NT2/D1 (cell line): ENCODE data around the gene MYOCOS.
"Not testable (repeated sequence)": the region's sequence is repeated elsewhere in the genome, so short reads cannot be mapped to it uniquely, and the experiment has no call there.

Experiments used
- DNase-seq: peaks from one replicate; pipeline ENCODE4 v3.0.0-alpha.2; 2011; ENCODE audit warnings: low read depth, low spot score
- H3K27me3 ChIP-seq: 2 replicates; pipeline ENCODE4 v1.6.0; 2011; ENCODE audit warnings: mild to moderate bottlenecking; ENCODE audit not compliant: insufficient read length, insufficient read depth
- H3K36me3 ChIP-seq: 2 replicates; pipeline ENCODE4 v1.6.1; 2011; ENCODE audit warnings: mild to moderate bottlenecking, low read length, mixed read lengths; ENCODE audit not compliant: insufficient read depth, insufficient read length
- H3K4me1 ChIP-seq: 2 replicates; pipeline ENCODE4 v1.5.1; 2011; ENCODE audit not compliant: insufficient read depth, insufficient read length
- H3K4me3 ChIP-seq: 2 replicates; pipeline ENCODE4 v1.5.1; 2011; ENCODE audit warnings: low read depth; ENCODE audit not compliant: insufficient read length
- H3K9ac ChIP-seq: 2 replicates; pipeline ENCODE4 v1.6.0; 2011; ENCODE audit warnings: low read depth; ENCODE audit not compliant: insufficient read length
- H3K9me3 ChIP-seq: 2 replicates; pipeline ENCODE4 v1.5.1; 2011; ENCODE audit warnings: mild to moderate bottlenecking, low read length; ENCODE audit not compliant: insufficient read depth
- SUZ12 ChIP-seq: IDR thresholded peaks from 2 replicates; pipeline ENCODE4 v1.6.1; 2011; ENCODE audit not compliant: insufficient read length, insufficient read depth; ENCODE audit errors: extremely low read depth
- YY1 ChIP-seq: IDR thresholded peaks from 2 replicates; pipeline ENCODE4 v1.6.1; 2011; ENCODE audit not compliant: insufficient read length, insufficient read depth
- ZNF274 ChIP-seq: IDR thresholded peaks from 2 replicates; pipeline ENCODE4 v1.6.1; 2011; ENCODE audit warnings: mild to moderate bottlenecking, low read depth, low read length

MYOCOS gene

DNA sequence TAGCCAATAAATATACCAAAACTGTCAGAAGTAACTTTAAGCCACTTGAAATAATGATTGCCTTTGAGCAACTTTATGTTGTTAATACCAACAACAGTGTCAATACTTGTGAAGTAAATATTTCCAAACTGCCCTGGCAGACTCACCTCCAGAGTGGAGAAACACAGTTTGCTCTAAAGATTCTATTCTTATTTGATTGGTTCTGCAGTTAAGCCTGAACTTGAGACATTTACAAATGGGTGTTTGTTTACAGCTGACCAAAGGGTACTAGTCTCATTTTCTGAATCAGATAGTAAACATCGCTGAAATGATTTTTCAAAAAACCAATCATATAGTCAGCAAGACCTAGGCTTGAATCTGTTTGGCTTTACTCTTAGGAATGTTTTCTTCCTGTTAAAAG is 31.8 kb downstream of the MYOCOS start:
- no peaks in the 10 kb centered on the region for H3K9me3 ChIP-seq
- no peak for TF ChIP-seq SUZ12
- no peak for TF ChIP-seq ZNF274
- TF ChIP-seq YY1, result no peak
- no peak overlapping the region for H3K4me3 ChIP-seq
- H3K36me3 ChIP-seq, result no peaks in the 10 kb centered on the region
- no peaks in the 10 kb centered on the region for H3K27me3 ChIP-seq
- no peak for DNase-seq
- peaks cover 8% of the 10 kb centered on the region for H3K4me1 ChIP-seq
- no peak overlapping the region for H3K9ac ChIP-seq

DNA sequence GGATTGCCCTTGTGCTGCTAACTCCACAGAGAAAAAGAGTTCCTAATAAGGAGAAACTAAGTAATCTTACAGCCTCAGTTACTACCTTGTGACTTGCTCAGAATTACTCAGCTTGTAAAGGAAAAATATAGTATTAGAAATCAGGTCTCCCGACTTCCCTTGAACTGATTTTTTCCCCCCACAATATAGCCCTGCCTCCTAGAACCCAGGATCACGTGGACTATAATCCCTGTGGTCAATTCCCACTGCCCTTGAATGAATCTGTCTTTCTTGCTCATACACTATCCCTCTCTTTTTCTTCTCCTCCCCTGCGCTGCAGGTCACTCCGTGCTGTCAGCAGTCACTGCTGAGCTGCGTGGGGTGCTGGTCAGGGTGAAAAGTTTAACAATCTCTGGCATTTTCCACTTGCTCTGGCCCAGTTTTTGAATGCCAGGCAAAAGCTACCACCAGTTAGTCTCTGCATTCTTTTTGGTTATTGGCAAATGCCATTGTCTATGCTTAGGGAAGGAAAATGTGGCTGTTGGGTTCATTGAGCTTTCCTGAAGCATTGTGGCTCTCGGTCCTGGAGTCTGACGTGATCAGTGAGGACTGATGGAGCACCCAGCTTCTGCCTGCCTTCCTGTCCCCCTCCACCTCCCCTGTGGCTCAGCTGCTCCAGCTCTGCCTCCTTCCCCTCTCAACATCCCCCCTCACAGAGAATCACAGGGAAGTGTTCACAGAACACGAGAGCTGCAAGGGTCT is 32.3 kb downstream of the MYOCOS start:
- no peaks in the 10 kb centered on the region for H3K36me3 ChIP-seq
- no peaks in the 10 kb centered on the region for H3K9me3 ChIP-seq
- DNase-seq, result no peak
- H3K9ac ChIP-seq, result peak overlapping the region; percentile 1
- no peak for TF ChIP-seq SUZ12
- peaks cover 8% of the 10 kb centered on the region for H3K4me1 ChIP-seq
- H3K4me3 ChIP-seq, result no peak overlapping the region
- H3K27me3 ChIP-seq, result no peaks in the 10 kb centered on the region

DNA sequence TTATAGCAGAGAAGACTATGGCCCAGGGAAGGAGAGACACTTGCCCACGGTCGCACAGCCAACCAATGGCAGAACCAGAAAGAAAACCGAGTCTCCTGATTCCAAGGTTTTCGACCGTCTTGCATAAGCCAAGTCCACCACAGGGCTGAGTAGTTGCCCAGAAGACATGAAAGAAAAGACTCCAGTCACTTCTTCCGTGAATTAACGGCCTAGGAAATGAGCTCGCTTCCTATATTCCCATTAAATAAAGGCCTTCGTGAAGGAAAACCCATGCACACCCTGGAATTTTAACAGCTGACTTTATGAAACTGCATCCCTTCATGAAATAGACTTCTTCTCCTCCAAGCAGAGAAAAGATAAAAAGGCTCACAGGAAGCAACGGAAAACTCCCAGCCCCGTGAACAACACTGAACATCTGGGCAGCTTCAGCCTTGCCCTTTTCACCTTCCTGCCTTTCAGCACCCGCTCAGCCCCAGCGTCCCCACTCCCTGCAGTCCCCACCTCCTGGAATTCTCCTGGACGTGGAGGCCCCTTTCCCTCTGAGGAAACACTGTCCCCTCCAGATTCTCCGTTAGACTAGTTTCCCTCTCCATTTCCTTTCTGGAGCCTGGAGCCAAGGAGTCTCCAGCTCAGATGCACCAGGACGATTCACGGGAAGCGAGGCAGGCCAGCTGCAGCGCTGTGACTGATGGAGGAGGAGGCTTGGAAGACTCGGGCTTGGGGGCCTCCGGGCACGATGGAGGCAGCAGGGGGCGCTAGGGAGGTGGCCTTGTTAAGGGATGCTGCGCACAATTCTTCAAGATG is 33.1 kb downstream of the MYOCOS start:
- DNase-seq, result peak; percentile 80
- H3K36me3 ChIP-seq, result no peaks in the 10 kb centered on the region
- H3K27me3 ChIP-seq, result no peaks in the 10 kb centered on the region
- H3K4me3 ChIP-seq, result no peak overlapping the region
- no peak for TF ChIP-seq ZNF274
- TF ChIP-seq SUZ12, result no peak
- TF ChIP-seq YY1, result no peak
- H3K4me1 ChIP-seq, result peaks cover 8% of the 10 kb centered on the region
- no peak overlapping the region for H3K9ac ChIP-seq
- no peaks in the 10 kb centered on the region for H3K9me3 ChIP-seq

DNA sequence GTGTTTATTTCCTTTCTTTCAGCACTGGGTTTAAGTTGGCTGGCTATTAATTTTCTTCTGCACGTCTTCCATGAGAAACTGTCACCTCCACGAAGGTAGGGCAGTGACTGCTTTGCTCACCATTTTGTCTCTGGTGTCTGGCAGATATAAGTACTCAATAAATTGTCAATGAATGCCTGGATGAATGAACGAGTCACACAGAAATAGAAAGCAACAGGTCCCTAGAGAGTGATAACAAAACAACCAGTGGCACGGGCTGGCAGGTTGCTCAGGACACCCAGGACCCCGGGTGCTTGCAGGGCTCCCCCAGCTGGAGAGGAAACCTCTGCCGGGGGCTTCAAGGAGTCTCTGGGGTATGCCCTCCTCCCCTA is 33.7 kb downstream of the MYOCOS start:
- Histone ChIP-seq H3K9ac (no peak overlapping the region), H3K27me3 (no peaks in the 10 kb centered on the region), H3K36me3 (no peaks in the 10 kb centered on the region), H3K4me1 (peaks cover 8% of the 10 kb centered on the region), H3K4me3 (no peak overlapping the region), H3K9me3 (no peaks in the 10 kb centered on the region)
- no peak for DNase-seq
- no peak for TF ChIP-seq SUZ12
- TF ChIP-seq ZNF274, result no peak
- no peak for TF ChIP-seq YY1

DNA sequence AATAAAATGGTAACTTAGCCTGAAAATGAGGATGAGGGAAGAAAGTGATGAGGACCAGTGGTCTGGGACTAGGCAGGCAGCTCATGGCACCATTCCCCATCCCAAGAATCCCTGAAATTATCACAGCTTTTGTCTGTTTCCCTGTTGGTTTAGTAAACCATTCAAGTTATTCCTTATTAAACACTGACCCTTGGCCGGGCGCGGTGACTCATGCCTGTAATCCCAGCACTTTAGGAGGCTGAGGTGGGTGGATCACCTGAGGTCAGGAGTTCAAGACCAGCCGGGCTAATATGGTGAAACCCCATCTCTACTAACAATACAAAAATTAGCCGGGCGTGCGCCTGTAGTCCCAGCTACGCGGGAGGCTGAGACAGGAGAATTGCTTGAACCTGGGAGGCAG is 34.2 kb downstream of the MYOCOS start:
- H3K9me3 ChIP-seq, DNase-seq, H3K4me3 ChIP-seq, H3K27me3 ChIP-seq, H3K36me3 ChIP-seq, H3K4me1 ChIP-seq, H3K9ac ChIP-seq: not testable (repeated sequence)

DNA sequence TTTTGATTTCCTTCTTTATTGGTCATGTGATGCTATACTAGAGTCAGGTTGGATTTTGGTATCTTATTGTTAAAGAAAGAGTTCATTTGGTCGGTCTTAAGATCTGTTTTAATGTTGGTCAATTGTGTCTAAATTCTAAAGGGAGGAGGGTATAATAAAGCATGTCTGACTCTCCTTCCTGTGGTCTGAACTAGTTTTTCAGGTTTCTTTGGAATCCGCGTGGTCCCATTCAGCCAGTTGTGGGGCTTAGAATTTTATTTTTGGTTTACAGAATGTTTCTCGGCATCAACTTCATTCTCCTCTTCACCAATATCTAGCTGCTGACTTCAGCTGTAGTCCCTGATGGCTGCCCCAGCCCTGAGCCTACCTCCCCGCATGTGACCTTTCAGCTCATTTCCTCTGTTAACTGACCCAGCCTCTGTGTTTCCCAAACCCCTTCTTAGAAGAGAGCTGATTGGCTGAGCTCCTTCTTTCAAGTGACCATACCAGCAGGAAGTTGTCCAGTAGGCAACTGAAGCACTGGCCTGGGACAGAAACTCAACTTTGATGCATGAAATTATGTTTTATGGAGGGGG is 39.1 kb downstream of the MYOCOS start:
- DNase-seq, result no peak
- Histone ChIP-seq H3K4me3 (no peak overlapping the region), H3K9ac (no peak overlapping the region), H3K36me3 (no peaks in the 10 kb centered on the region), H3K4me1 (peaks cover 3% of the 10 kb centered on the region), H3K9me3 (no peaks in the 10 kb centered on the region), H3K27me3 (no peaks in the 10 kb centered on the region)
- TF ChIP-seq YY1 (no peak), ZNF274 (no peak), SUZ12 (no peak)

DNA sequence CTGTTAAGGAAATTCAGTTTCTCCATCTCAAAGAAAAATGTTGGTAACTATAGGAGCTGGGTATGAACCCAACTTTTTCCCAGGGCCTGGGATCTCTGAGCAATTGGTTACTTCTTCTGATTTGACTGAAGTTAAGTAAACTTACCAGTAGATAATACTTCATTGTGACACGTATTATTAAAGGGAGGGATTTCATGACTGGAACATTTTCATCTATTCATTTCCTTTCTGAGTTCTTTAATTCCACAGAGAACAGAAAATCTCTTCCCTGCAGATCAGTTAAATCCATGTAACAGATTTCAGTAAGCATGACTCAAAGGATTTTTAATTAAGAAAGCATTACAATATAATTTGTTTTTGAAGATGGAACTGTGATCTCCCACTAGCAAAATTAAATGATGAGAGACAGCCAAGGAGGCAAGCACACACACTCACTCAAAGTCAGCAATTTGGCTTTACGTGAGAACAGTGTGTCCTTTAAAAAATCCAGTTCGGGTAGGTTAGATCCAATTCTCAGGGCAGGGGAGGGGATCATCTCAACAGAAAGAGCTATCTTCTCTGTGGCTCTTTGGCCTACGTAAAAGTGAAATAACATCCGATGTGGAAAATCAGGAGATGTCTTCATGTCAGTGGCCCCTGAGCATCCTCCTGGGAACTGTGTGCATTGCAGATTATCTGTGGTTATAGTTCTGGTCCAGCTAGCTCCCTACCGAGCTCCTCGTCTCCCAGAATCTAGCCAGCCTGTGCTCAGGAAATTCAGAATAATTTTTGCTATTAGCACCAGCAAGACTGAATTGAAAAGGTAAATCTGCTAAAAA is 41.2 kb downstream of the MYOCOS start:
- peaks cover 3% of the 10 kb centered on the region for H3K4me1 ChIP-seq
- H3K9me3 ChIP-seq, result no peaks in the 10 kb centered on the region
- no peak overlapping the region for H3K4me3 ChIP-seq
- no peaks in the 10 kb centered on the region for H3K36me3 ChIP-seq
- H3K27me3 ChIP-seq, result no peaks in the 10 kb centered on the region
- no peak for TF ChIP-seq YY1
- no peak for TF ChIP-seq SUZ12
- TF ChIP-seq ZNF274, result no peak
- no peak for DNase-seq
- H3K9ac ChIP-seq, result no peak overlapping the region
